ENCODE data around the gene RNLS.

GRCh38 chr10:88401671-88402347 lies 181.3 kb downstream of the RNLS start:
- TF ChIP-seq CTCF (IDR thresholded peaks at IDR 0.05): peak in 1 of 4 experiments; percentile 31
- no peak for TF ChIP-seq POLR2A (IDR thresholded peaks at IDR 0.05)
- no peak for TF ChIP-seq POLR2AphosphoS5 (IDR thresholded peaks at IDR 0.05)
